Hematopoietic multipotent progenitor cell treated with erythropoietin and hydrocortisone succinate and interleukin-3 and kit ligand, for 6 days (in vitro differentiated cells): ENCODE measurements around the gene PACSIN3.

Experiments
- DNase-seq: peaks from one replicate; pipeline ENCODE4 v3.0.0-alpha.2; 2015

PACSIN3 gene

DNA sequence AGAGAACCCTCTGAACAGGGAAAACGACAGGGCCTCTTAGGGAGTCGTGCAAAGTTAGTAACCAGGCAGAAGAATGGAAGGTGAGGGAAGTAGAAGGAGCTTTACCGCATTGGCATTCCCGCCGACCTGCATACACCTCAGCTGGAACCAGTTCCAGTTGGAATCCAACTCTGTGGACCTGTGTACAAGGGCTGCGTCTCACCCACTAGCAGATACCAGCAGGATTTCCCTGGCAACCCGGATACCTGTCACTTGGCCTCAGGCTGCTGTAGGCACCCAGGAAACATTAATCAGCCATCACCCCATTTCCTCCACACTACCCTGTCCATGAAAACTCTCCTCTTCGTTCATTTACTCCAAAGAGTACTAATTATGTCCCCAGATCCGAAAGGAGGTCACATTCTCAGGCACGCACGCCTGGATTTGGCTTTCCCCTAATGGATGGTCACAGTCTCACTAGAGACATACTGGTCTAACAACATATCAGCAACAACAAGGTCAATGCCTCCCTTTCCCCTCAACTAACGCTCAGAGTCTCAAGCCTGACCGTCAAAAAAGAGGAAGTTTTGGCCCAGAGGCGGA lies 10.4 kb downstream of the PACSIN3 start:
- peak; percentile 73 for DNase-seq

DNA sequence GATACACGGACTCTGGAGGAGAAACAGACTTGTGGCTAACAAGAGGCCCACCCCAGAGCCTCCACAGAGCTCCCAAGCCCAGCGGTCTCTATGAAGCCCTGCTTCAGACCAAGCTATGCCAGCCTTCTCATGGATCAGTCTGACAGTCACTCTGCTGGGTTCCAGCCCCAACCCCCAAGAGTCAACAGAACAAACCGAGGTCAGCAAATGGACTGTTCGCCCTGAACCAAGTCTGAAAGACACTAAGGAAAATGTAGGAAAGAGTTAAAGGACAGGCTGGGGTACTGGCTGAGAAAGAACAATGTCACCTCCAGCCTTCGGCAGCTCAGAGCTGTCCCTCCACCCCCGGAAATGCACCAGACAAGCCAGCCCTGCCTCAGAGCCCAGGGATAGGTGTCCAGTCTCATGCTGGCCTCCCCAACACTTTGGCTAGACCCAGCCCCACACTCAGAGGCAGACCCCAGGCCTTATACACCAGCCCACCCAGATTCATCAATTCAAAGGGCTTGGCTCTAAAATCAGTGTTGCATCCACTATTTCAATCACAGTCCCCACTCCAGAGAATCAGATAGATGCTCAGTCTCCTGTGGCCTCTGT lies 13.4 kb downstream of the PACSIN3 start:
- DNase-seq: no peak

DNA sequence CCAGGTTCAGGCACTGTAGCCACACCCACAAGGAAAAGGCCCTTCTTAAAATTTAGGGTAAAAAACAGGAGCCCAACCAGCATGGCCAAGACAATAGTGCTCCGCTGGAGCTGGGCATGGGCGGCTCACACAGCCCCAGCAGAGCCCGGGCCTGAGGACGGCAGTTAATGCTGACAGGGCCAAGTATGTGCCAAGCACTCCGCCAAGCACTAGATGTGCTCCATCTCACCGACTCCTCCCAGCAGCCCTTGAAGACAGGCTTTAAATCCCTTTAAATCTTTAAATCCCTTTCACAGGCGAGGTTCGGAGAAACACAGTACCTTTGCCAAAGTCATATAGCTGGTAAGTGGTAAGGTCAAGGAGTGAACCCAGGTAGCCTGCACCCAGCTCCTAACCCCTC lies 14.4 kb downstream of the PACSIN3 start:
- DNase-seq: no peak

GRCh38 chr11:47171061-47171838 lies 15.0 kb downstream of the PACSIN3 start:
- DNase-seq: no peak

- DNase-seq: no peak
Measured at GRCh38 chr11:47166368-47166767, 19.9 kb downstream of the PACSIN3 start.

GRCh38 chr11:47165253-47165840 lies 20.9 kb downstream of the PACSIN3 start:
- DNase-seq: no peak

- no peak for DNase-seq
Measured at GRCh38 chr11:47164321-47164720, 21.9 kb downstream of the PACSIN3 start.

- DNase-seq: no peak
Measured at GRCh38 chr11:47163898-47164297, 22.3 kb downstream of the PACSIN3 start.

DNA sequence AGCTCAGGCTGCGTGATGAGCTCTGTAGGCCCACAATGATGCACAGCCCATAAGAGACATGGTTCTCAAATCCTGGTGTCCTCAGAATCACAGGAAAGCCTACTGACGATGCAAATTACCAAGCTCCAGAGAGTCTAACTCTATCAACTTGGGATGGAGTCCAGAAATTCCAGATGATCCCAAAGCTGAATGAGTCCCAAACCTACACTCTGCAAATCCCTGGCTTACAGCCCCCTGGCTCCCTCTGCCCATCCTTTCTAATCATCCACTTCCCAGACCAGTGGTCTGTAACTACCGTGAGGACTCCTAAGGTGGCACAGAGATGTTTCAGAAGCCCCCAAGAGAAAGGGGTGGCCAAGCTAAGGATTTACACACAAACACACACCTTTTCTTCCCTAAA lies 23.0 kb downstream of the PACSIN3 start:
- DNase-seq: no peak

DNA sequence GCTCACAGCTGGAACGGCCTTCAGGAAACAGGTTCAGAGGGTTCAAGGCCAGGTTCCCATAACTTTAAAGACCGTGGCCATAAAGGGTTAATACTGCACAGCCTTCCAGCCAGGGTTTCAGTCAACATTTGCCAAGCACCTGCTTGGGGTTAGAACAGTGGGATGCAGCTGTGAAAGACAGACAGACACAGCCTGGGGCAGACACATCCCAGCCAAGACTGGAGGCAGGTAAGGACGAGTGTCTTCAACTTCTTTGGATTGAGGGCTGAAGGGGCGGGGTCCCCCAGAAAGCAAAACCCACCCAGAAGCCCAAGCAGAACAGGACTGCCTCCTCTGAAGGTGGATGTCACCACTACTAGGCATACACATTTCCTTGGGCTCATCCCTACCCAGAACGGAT lies 23.8 kb downstream of the PACSIN3 start:
- no peak for DNase-seq

DNA sequence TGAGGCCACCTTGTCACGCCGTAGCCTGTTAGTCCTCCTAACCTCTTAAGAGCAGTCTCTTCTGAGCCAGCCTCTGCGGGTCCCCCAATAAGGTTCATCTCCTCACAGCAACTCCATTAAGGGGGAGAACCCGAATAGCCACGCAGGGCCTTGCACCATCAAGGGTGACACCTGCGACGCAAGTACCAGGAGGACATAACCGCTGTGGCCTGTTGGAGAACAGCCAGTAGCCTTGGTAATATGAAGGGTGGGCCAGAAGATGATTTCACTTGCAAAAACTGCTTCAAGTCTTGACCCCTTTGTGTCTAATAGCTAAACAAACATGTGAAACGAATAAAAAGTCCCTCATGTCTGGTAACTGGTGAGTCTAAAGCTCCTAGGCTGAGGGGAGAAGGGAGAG lies 24.3 kb downstream of the PACSIN3 start:
- DNase-seq: no peak

- peak; percentile 88 for DNase-seq
Measured at GRCh38 chr11:47161134-47161854, 24.9 kb downstream of the PACSIN3 start.

- no peak for DNase-seq
Measured at GRCh38 chr11:47160753-47161133, 25.5 kb downstream of the PACSIN3 start.

DNA sequence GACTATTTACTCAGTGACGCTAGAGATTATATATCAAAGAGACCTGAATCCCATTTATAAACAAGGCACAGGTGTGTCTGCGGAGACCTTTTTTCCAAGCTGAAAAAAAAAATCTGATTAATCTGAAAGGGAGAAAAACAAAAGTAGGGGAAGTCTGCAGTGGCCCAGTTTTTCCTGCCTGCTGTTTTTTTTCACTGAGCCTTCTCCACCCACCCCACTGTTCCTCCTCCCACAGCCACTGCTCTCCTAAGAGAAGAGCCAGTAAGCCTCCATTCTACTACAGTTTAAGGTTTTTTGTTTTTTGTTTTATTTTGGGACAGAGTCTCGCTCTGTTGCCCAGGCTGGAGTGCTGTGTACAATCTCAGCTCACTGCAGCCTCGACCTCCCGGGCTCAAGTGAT lies 28.0 kb downstream of the PACSIN3 start:
- no peak for DNase-seq

- DNase-seq: no peak
Measured at GRCh38 chr11:47157805-47158204, 28.4 kb downstream of the PACSIN3 start.

DNA sequence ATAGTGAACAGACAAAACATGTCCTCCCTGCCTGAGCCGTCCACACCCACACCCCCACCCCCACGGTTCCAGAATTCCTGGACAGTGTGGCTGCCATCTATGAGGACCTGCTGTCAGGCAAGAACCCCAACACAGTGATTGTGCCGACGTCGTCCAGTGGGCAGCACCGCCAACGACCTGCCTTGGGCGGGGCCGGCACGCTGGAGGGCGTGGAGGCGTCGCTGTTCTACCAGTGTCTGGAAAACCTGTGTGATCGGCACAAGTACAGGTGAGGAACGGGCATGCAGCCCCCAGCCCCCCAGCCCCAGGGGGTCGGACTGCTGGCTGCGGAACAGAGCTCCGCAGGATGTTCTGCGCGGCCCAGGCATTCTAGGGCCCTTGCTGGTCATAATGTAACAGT lies 29.3 kb downstream of the PACSIN3 start:
- DNase-seq: no peak

DNA sequence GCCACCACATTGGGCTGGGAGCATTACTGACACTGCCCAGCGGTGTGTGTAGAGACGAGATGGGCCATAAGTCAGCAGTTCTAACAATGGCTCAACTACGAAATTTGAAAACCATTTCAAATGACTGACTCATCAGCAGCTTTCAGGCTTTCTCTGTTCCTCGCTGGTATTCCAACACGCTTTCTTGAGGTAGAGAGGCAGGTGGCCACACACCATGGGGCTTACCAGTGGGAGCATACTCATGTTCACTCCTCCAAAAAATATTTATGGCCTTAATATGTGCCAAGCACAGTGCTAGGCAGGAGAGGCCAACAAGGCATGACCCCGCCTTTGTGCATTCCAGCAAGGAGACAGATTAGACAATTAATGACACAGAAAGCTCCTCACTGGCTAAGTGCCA lies 29.9 kb downstream of the PACSIN3 start:
- DNase-seq: no peak

GRCh38 chr11:47155879-47156278 lies 30.4 kb downstream of the PACSIN3 start:
- DNase-seq: no peak

DNA sequence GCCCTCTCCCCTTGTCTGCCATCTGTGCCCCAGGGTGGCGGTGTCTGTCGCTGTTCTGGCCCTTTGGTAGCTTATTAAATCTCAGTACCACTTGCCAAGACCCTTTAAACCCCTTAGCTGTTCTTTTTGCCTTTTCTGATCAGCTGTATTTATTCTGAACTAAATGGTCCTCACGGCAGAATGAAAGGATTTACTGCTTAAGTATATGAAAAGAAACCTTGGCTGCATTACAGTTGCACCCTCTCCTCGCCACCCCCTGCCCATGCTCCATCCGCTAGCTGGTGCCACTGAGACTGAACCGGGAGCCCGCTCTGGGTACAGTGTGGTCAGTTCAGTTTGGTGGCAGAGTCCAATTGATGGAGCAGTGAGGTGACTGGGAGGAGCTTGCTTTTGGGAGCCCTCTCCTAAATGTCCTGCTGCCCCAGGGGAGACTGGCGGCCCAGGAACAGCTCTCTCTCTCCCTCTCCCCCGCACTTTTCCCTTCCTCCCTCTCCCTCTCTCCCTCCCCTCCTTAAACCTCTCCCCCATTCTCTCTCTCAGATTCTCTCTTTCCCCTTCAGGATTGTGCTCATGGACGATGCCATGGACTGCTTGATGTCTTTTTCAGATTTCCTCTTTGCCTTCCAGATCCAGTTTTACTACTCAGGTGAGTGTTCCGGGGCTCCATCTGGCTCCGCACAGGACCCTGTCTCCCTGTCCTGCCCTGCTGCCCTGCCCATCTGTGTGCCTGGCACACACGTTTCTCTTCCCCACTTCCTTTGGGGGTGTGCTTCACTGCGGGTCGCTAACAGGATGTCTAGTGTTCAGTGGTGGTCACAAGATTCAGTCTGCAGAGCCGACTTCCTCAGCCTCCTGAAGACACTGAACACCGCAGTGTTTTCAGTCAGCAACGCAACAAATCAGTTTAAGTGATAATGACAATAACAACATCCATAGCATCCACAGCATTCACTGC lies 31.3 kb downstream of the PACSIN3 start:
- peak; percentile 29 for DNase-seq

DNA sequence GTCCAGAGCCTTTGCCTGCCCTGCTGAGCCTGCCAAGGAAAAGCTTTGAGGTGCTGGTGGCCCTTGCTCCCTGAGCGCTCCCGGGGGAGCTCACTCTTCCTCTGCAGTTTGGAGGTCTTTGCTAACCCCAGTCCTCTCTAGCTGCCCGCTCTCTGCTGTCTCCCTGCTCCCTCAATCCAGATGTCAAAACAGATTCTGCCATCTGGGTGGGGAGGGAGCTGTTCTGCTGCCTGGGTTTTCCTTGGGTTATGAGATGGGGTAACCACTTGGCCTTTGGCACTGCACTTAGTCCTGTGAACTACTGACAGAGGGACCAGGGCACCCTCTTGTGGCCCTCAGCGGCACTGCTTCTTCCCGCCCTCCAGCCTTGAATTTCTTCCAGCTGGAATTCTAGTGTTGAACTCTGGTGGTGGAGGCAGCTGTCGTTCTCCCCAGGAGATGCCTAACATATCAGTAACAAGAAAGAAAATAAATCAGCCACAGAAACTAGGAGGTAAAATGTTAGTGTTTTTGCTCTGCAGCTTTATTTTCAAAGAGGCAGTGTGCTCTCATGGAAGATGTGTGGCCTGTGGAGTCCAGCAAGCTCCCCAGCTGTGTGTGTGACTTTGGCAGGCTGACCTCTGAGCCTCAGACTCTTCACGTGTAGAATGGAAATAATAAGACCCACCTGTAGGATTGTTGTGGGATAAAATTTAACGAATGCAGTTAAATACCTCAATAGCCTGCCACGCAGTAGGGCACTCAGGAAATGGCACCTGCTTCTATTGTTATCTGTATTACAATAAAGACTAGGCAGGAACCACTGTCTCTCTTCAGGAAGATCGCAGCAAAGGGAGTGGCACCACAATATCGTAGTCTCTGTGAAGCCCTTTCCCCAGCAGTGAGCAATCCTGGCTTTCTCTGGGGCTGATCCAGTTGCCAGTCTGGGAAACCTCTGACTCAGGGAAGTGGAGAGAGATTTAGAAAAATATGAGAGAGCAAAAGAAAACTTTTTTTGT lies 33.0 kb downstream of the PACSIN3 start:
- peak; percentile 86 for DNase-seq
